ENCODE data around the gene YBX1. TPM values are rescaled to one million over a fixed set of nuclear protein-coding genes. Genes with fewer than 3 reads are reported as not detected.

YBX1 gene
- total RNA-seq, 4 donors from 2014 or later: 594 to 809 (median 657) TPM

- no peak for TF ChIP-seq CTCF (IDR thresholded peaks at IDR 0.05; ENCODE audit: low read depth)
These were observed 8.4 kb downstream of the YBX1 start for GRCh38 chr1:42690477-42691156.

DNA sequence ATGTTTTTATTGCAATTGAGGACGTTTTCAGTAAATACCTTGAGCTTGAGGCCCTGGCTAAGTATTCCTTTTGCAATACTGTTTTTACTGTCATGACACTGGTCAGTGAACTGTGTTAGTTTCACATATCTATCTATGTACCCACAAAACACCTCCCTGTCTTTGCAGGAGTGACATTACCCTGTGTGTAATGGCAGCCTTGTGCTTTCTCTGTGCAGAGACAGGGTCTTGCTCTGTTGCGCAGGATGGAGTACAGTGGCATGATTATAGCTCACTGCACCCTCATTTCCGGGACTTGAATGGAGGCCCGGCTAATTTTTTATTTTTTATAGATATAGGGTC, 8.9 kb downstream of the YBX1 start:
- no peak for TF ChIP-seq CTCF (IDR thresholded peaks at IDR 0.05; ENCODE audit: low read depth)

DNA sequence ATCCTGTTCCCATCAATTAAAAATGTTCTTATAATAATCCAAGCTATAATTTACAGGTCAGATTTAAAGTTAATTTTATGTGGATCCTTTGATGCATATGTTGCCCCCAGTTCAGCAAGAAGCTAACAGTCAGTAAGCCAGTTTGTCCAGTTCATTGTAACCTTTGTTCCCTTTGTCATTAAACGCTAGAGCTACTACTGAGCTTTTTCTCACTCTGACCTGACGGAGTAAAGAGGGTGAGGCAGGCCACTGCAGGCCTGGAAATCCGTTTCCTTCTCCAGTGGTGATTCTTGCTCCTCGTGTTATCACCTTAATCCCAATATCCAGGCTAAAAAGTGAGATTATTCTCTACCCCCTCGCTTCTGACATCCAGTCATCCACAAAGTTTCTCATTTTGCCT, 10.2 kb downstream of the YBX1 start:
- TF ChIP-seq CTCF (IDR thresholded peaks at IDR 0.05; ENCODE audit: low read depth): no peak

GRCh38 chr1:42692911-42693310, 10.7 kb downstream of the YBX1 start:
- TF ChIP-seq CTCF (IDR thresholded peaks at IDR 0.05; ENCODE audit: low read depth): no peak

- TF ChIP-seq CTCF (IDR thresholded peaks at IDR 0.05; ENCODE audit: low read depth): no peak
These were observed 16.0 kb downstream of the YBX1 start for GRCh38 chr1:42698081-42698813.

DNA sequence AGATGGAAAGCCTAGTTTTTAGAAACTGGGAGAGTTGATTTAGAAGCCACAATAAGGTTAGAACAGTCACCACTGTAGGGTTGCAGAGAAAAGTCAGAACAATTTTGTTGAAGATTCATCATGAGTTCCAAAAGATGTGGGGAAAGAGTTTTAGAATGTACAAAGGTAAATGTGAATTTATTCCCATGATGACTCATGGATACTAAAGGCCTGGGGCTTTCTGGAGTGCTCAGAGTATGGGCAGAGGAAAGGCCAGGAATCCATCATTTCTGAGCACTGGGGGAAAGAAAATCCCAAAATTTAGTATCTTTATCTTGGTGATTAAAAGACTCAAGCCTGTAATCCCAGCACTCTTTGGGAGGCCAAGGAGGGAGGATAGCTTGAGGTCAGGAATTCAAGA, 17.8 kb downstream of the YBX1 start:
- TF ChIP-seq CTCF (IDR thresholded peaks at IDR 0.05; ENCODE audit: low read depth): no peak

DNA sequence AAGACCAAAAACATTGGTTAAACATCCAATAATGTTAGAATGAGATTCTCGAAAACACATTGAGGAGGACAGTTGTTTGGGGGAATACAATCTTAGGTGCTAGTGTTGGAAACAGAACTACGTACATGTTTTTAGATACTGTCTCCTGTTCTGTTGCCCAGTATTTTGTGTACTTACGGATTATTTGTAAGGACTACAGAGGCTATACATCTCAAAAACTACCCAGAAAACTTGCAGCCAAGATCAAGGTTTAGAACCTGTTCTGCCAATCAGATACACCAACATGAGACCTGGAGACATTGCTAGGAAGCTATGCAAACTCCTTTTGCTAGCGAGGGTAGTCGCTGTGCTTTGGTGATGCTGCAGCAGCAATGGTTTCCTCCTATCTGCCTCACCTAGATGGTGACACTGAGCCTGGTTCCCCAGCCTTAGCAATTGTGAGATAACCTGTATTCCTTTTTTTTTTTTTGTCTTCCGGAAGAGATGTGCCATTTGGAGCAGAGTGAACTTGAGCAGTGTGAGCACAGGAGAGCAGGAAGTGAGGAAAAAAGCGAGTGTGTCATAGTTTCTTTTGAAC, 21.8 kb downstream of the YBX1 start:
- TF ChIP-seq CTCF (IDR thresholded peaks at IDR 0.05; ENCODE audit: low read depth): no peak

Measured in subcutaneous adipose tissue (tissue), 4 donors.